Dedifferentiated amniotic fluid mesenchymal stem cell (primary cell): ENCODE results near the gene C1QTNF1.
A peak's percentile ranks its signal among the peaks of the same experiment; 100 is the strongest.

ENCODE experiments used
- DNase-seq: peaks from one replicate; pipeline ENCODE4 v3.0.0-alpha.2; 2016; ENCODE audit errors: extremely low spot score

Gene C1QTNF1

GRCh38 chr17:79039171-79039570 is 15.2 kb downstream of the C1QTNF1 start:
- no peak for DNase-seq

- DNase-seq = no peak
Measured at GRCh38 chr17:79039886-79040285, 15.9 kb downstream of the C1QTNF1 start.

DNA sequence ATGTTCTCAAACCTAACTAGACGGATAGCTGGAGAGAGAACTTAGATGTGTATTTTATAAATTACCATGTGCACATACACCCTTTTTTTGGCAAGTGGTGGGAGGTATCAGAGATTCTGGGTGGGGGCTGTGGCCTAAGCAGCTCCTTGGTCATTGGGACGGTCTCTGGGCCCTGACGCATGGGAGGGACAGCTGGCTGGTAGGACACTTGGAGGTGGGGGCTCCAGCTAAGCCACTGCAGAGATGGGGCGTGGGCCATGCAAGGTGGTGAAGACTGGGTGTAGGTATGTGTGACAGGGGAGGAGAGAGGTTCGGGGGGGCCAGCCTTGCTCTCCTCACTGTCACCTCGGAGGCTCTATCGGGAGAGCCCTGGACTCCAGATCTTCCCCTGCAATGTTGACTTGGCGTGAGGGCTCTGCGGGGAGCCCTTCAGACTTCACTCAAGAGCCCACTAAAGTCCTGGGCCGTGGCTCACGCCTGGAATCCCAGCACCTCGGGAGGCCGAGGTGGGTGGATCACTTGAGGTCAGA is 17.1 kb downstream of the C1QTNF1 start:
- DNase-seq = no peak

DNA sequence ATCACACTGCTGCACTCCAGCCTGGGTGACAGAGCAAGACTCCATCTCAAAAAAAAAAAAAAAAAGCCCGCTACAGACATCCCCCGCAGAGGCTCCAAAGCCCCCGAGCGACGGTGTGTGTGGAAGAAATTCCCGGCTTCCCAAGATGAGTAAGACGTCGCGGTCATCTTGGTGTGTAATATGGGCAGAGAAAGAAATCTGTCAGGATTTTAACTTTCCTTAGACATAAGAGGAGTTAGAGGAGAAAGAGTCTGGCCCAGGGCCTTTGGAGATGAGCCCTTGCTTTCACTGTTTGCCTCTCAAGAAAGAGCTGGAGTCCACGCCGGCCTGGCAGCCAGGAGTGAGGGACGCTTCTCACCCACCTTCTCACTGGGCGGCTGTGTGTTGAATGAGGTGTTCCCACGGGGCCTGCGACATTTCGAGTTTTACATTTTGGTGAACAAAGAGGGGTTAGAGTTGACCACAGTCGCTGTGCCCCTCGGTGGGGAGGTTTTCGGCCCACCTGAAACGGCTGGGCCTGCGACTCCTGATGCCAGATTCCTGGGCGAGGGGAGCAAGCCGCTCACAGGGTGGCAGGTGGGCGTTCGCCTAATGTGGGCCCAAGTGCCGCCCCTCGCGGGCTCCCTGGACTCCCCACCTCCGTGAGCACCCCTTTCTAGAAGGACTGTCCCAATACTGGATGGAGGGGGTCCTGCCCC is 17.9 kb downstream of the C1QTNF1 start:
- DNase-seq = no peak

- DNase-seq = no peak
Measured at GRCh38 chr17:79042421-79043190, 18.6 kb downstream of the C1QTNF1 start.

DNA sequence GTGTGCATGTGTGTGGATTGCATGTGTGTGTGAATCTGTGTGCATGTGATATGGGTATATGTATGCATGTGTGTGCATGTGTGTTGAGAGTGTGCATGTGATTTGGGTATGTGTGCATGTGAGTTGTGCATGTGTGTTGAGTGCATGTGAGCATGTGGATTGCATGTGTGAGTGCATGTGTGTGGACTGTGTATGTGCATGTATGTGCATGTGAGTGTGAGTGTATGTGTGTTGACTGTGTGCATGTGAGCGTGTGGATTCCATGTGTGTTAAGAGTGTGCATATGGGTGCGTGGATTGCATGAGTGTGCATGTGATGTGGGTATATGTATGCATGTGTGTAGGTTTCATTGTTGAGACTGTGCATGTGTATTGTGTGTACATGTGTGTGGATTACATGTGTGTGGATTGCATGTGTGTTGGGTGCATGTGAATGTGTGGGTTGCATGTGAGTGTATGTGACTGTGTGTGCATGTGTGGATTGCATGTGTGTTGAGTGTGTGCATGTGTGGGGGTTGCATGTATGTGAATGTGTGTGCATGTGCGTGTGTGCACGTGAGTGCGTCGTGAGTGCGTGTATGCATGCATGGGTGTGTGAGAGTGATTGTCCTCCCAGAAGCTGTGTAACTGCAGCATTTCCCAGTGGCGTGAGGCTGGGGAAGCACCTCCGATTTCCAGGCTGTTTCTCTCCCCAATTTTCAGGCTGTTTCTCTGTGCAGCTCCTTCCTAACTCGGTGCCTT is 19.4 kb downstream of the C1QTNF1 start:
- DNase-seq = no peak

DNA sequence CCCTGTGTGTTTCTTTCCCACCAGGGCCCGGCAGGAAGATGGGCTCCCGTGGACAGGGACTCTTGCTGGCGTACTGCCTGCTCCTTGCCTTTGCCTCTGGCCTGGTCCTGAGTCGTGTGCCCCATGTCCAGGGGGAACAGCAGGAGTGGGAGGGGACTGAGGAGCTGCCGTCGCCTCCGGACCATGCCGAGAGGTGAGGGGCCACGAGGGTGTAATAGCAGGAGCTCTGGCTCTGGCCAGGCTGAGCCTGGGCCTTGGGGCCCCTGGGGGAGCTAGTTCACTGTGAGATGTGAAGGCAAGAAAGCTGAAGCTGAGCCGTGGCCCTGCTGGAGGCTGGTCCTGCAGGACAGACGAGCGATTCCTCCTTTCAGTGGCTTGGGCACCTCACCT is 20.0 kb downstream of the C1QTNF1 start:
- no peak for DNase-seq

GRCh38 chr17:79044462-79044861 is 20.5 kb downstream of the C1QTNF1 start:
- no peak for DNase-seq

GRCh38 chr17:79045001-79045729 is 21.2 kb downstream of the C1QTNF1 start:
- DNase-seq = no peak

- peak; percentile 41 for DNase-seq
Measured at GRCh38 chr17:79045842-79046196, 21.9 kb downstream of the C1QTNF1 start.

- DNase-seq = no peak
Measured at GRCh38 chr17:79046197-79046915, 22.4 kb downstream of the C1QTNF1 start.

GRCh38 chr17:79046916-79047280 is 22.9 kb downstream of the C1QTNF1 start:
- no peak for DNase-seq

- no peak for DNase-seq
Measured at GRCh38 chr17:79047291-79047920, 23.4 kb downstream of the C1QTNF1 start.

- no peak for DNase-seq
Measured at GRCh38 chr17:79047923-79048825, 24.2 kb downstream of the C1QTNF1 start.

GRCh38 chr17:79048826-79049755 is 25.1 kb downstream of the C1QTNF1 start:
- no peak for DNase-seq

DNA sequence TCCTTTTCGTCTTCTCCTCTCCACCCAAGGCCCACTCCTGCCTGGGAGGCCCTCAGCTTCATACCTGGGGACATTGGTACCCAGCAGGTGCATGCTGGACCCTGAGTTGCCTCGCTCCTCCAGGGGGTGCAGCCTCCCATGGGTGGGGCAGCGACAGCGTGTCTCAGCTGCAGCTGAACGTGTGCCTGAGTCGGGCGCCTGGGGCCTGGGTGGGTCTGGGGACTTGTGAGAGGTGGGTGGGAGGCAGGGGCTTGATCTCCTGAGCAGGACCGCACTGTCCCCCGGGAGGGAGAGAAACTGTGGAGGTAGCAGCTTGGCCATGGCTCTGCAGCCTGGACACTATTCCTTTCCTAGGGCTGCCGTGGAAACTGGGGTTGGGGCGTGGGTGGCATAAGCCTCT is 25.9 kb downstream of the C1QTNF1 start:
- DNase-seq = no peak

DNA sequence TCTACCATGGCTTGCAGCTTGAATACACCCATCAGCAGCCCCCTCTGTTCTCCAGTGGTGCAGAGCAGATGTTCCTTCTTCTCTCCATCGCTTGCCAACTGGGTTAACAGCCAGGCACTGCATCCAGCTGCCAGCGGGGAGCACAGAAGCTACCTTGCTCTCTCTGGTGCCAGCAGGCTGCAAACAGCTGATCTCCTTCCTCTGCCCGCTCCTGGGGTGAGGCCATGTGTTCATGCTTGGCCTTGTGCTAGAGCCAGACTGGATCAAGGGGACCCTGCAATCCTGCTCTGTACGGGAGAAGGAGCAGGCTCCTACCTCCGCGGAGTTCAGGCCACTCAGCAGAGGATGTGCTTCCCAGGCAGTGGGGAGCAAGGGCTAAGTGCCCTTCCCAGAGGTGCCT is 26.6 kb downstream of the C1QTNF1 start:
- no peak for DNase-seq

DNA sequence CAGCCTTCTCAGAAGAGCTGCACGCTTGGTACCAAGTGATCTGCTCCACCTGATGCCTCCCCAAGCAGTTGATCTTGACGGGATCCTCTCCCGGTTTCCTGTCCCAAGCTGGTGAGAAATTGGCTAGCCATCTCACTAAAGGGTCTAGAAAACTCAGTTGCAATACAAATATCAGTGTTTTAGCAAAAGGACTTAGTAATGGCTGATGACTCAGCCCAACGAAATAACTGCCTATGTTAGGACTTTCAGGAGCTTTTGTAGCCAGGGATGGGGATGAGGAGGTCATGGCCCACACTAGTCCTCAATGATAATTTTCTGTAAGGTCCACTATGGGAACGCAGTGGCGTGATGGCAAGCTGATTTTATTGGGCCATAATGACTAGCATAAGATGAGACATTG is 27.3 kb downstream of the C1QTNF1 start:
- no peak for DNase-seq

DNA sequence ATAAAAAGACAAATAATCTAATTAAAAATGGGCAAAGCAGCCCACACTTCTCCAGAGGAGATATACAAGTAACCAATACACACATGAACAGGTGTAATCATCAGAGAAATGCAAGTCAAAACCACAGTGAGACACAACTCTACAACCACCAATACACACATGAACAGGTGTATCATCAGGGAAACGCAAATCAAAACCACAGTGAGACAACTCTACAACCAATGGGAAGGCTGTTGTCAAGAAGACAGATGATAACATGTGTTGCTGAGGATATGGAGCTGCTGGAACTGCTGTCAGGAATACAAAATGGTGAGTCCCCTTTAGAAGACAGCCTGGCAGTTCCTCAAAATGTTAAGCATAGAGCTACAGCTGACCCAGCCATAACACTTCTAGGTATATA is 28.2 kb downstream of the C1QTNF1 start:
- DNase-seq = no peak
